Activated CD4-positive, alpha-beta T cell treated with anti-CD3 and anti-CD28 coated beads, Interleukin-2, Interleukin-6, amounts not matched to agents 100 ng/mL and 50 ng/mL, durations not matched to agents 16 hours and 8 hours (primary cell): ENCODE results near the gene AKNAD1.

Source experiments
- DNase-seq: peaks from one replicate; pipeline ENCODE4 v3.0.0-alpha.2; 2020

The AKNAD1 gene

DNA sequence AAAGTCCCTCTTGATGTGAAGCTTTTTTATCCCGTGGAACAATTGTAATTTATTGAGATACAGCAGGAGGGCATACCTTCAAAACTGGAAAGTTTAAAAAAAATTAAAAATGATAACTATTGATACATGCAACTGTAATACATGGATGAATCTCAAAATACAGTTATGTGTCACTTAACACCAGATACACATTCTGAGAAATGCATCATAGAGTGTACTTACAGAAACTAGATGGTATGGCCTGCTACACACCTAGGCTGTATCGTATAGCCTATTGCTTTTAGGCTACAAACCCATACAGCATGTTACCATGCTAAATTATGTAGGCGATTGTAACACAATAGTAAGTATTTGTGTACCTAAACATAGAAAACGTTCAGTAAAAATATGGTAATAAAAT, 7.1 kb upstream of the AKNAD1 start:
- no peak for DNase-seq

GRCh38 chr1:108862698-108863477, 6.0 kb upstream of the AKNAD1 start:
- DNase-seq = no peak

DNA sequence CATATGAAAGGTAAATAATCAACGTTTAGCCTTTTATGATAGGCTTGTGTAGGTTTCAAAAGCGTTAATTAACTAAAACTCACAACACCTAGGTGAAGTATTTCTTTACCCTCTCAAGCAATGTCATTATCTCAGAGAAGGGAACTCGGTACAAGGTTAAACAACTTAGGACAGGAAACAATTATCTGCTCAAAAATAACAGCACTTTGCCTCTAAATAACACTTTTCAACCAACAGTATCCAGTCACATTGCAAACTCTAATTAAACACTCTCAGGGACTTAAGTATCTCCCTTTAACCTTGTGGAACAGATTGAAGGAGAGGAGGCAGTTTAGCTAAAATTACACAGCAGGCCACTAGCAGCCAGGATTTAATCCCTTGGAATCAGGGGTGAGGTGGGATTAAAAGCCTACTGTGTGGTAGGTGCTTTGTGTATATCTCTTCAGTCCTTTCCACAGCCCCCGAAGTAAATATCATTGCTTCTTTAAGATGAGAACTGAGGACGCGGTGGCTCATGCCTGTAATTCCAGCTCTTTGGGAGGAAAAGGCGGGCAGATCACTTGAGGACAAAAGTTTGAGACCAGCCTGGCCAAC, 5.2 kb upstream of the AKNAD1 start:
- no peak for DNase-seq

DNA sequence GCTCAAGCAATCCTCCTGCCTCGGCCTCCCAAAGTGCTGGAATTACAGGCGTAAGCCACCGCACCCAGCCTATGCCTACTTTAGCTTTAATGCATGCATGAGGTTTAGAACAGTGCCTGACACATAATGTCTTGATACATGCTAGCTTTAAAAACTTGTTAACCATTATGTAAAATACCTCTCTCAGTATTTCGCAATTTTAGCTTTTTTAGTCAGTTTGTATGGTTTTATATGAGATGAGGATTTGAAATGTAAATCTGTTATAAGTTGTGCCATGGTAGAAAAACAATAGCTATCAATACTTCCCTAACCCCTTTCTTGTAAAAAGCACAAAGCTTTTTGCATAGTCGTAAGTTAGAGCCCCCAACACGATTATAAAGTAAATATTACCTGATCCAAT, 4.7 kb upstream of the AKNAD1 start:
- no peak for DNase-seq

GRCh38 chr1:108860190-108860907, 3.5 kb upstream of the AKNAD1 start:
- DNase-seq = no peak

DNA sequence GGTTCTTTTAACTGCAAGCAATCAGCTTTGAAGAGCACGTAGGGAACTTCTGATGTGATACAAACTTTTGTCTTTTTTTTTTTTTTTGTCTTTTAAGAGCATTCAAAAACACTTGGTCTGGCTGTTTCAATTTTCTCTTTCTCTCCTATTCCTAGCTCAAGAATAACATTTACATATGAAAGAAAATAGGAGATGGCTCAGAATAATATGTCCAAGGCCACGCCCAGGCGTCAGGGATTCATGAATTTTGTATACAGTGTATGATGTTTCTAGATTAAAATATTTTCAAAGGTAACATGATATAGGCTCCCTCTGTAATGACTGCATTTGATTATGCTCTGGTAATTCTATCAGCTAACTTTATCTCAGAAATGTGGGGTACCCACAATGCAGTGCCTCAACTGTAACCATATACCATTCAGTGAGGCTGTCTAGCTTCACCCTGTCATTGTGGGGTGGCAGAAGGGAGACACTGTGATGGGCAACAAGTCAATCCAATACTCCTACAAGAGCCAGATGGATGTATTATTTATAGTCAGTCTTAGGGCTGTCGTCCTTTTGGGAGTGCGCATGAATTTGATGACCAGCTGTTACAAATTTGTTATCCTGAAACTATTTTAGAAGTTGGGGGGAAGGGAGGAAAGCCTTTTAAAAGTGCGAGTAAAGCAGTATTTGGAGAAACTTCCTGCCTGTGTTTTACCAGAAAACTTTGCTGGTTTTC, 1.5 kb upstream of the AKNAD1 start:
- DNase-seq = no peak

DNA sequence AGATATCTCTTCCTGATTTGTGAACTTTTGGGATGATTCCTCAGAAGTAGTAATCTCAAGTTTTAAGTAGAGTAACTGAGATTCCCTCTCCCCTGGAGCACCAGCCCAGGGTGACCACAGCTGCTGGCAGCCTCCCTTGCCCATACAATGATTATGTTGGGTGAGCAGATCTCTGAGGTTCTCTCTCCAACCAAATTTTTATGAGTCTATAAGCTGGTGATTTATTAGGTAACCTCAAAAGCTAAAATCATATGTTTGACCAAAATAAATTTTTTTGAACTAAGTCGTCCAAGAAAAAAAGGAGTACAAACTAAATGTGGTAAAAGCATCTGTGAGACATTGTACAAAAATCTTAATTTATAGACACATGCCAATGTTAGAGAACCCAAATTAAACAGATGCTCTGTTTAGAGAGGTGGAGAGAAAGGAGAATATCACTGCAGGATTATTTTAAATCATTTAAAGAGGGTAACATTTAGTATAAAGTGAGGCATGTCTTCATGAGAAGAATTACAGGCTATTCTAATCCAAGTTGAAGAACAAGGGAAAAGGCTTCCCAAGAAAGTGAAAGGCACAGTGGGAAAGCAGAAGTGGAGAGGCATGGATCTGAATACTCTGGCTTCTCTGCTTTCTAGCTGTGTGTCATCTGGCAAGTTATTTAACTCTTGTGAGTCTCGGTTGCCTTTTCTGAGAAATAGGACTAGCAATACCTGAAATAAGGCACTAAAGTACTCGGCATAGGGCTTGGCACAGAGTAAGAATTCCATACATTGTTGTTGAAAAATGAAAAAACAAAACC, 2.5 kb downstream of the AKNAD1 start:
- no peak for DNase-seq

GRCh38 chr1:108852221-108852975, 4.5 kb downstream of the AKNAD1 start:
- no peak for DNase-seq

GRCh38 chr1:108851567-108851966, 5.3 kb downstream of the AKNAD1 start:
- DNase-seq = no peak

- no peak for DNase-seq
Measured at GRCh38 chr1:108850929-108851328, 6.0 kb downstream of the AKNAD1 start.

- no peak for DNase-seq
Measured at GRCh38 chr1:108848806-108849205, 8.1 kb downstream of the AKNAD1 start.

DNA sequence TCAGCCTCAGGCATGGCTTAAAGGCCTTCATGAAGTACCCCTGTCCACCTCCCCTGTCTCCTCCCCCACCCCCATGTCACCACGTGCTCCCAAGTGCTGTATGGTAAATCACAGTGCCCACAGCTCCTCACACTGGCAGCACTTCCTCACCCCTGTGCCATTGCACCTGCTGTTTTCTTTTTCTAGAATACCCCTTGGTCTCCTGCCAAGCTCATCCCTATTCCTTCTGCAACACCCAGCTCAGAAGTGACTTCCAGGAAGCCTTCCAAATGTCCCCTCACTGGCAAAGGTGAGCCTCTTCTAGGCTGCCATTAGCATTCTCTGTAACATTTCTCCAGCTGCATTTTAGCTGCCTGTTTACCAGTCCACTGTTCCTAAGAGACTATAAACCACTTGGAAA, 9.4 kb downstream of the AKNAD1 start:
- no peak for DNase-seq

DNA sequence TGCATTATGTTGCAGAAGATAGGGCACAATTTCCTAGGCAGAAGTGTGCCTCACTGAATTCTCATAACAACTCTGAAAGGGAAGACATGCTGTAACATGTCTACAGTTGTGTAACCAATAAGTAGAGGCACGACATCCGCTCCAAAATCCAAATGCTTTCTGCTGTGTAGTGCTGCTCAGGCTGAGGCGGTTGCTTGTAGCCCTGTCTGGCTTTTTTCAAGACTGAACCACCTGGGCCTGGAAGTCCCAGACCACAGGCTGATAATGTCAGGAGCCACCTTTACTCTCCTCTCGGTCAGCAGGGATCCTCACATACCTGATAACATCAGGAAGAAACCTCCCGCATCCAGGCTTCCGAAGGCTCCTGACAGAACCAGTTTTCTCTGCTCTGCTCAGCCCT, 10.9 kb downstream of the AKNAD1 start:
- no peak for DNase-seq

DNA sequence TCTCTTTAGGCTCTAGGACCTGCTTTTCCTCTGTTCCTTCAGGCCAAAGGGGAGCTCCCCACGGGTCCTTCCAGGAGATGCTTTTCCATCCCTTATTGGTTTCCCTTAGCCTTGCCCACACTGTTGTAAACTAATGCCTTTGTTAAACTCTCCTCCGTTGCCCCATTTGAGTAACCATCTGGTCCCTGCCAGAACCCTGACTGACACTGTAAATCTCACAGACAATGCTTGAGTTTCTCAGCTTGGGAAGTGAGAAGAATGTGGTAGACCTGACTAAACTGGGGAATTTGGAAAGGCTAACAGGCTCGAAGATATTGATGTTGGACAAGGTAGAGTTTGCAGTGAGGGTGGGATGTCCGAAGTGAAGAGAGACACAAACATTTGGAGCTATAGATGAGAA, 11.4 kb downstream of the AKNAD1 start:
- no peak for DNase-seq

GRCh38 chr1:108843390-108844137, 13.3 kb downstream of the AKNAD1 start:
- no peak for DNase-seq

DNA sequence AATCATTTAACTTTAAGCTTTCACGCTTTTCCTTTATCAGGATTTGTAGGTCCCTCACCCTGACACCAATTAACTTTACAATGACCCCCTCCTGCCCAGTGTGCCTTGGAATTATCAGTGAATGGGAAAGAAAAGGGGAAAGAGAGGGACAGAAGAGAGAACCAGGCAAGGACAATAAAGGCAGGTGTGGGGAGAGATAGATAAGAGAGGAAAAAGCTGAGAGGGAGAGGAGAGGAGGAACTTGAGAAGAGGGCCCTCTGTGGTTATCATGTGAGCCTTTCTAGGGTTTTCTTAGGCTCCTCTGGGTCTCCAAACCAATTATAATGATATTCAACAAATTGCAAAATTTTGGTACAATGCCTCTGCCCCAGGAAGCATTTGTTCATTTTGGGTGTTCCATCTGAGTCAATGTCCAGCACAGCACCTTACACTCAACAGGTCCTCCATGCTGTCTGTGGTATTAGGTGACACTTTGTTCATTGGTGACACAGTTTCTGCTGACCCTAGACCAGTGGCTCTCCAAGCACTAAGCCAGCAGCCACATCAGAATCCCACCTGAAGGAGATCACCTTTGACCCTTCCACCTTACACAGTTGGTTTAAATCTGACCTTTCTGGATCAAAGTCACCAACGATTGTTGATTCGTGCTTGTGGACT, 14.2 kb downstream of the AKNAD1 start:
- DNase-seq = no peak

DNA sequence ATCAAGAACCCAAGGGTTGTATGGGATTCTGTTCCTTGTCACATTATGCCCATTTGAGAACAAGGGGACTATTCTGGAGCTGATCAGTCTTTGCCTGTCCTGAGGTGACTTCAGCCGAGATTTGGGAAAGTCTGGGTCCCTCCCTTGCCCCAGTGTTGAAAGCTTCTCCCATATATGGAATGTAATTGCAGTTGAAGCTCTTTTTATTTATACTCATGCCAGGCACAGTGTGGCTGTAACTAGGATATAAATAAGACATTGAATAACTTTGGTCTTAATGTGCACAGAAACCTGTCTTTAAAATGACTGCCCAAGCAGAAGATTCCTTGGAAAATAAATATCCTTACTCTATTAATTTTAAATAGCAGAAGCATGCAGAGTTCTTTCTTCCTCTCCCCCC, 15.2 kb downstream of the AKNAD1 start:
- no peak for DNase-seq

DNA sequence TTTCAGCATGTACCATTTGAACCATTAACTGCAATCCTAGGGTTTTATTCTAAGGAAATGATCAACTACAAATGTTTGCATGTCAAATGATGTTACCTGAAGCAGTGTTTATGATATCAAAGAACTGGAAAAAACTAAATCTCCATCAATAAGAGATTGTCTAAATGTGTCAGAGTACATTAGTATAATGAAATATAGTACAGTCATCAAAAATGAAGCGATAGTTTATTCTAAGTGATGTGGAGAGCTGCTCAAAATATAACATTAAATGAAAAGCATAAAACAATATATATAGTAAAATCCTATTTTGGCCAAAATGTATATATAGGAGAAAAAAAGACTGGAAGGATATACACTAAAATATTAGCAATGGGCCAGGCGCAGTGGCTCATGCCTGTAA, 24.0 kb downstream of the AKNAD1 start:
- DNase-seq = no peak

DNA sequence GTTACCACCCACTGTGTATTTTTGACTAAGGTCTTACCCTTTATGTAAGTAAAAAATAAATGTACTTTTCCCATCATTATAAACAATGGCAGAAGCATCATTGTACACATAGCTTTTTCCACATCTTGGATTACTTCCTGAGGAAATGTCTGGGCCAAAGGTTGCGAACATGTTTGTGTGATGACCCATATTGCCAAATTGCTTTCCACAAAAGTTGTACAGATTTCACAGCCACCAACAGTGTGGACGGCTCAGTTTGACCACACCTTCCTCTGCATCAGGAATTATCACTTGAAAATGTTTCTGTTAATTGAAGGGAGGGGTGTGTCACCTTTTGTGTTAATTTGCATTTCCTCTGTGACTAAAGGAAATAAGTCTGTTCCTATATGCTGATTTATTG, 25.7 kb downstream of the AKNAD1 start:
- no peak for DNase-seq
